HEK293 (cell line): ENCODE measurements around the gene TTLL5.

Experiments used
- CTCF ChIA-PET: fragments of 350-600 bp; formaldehyde crosslinking; extraction: SDS; loops from one replicate; lab custom pipeline; 2021; ENCODE audit warnings: antibody characterized with exemption; lab: Yijun Ruan, JAX
- POLR2A ChIA-PET: fragments of 300-600 bp; formaldehyde crosslinking; extraction: SDS; loops from one replicate; lab custom pipeline; 2020; ENCODE audit warnings: antibody characterized with exemption, inconsistent platforms; lab: Yijun Ruan, JAX
- H3K27ac ChIP-seq: fragments of 200-500 bp; sonication (Bioruptor generic); 2 replicates; pipeline ENCODE4 v1.5.1; 2014; ENCODE audit warnings: low read depth, low read length, control low read depth, inconsistent platforms; ENCODE audit errors: extremely low read depth
- H3K36me3 ChIP-seq, 2 experiments: fragments of 200-500 bp in 1 of 2; sonication (Bioruptor generic) in 1 of 2; 1 replicate in 1 of 2; 2 replicates in 1 of 2; pipeline ENCODE4 v1.5.1; 2014 to 2017; ENCODE audit warnings: inconsistent platforms in 2 of 2, low read length in 2 of 2; ENCODE audit not compliant: control insufficient read depth in 2 of 2, insufficient read depth in 1 of 2
- H3K4me1 ChIP-seq: fragments of 200-500 bp; sonication (Bioruptor generic); 2 replicates; pipeline ENCODE4 v1.5.1; 2014; ENCODE audit warnings: mild to moderate bottlenecking, low read length, inconsistent platforms; ENCODE audit not compliant: control insufficient read depth, insufficient read depth
- H3K4me3 ChIP-seq: 2 replicates; pipeline ENCODE4 v1.5.1; 2011; ENCODE audit warnings: low read depth, mild to moderate bottlenecking, control low read depth, low read length, moderate library complexity
- H3K9me3 ChIP-seq: fragments of 200-500 bp; sonication (Bioruptor generic); 2 replicates; pipeline ENCODE4 v1.5.1; 2014; ENCODE audit warnings: low read depth, low read length, inconsistent platforms; ENCODE audit not compliant: control insufficient read depth, insufficient read depth
- GLIS1 ChIP-seq: fragments of 450-650 bp; formaldehyde crosslinking; IDR thresholded peaks from 2 replicates; pipeline ENCODE4 v1.5.1; 2016; ENCODE audit warnings: missing biosample characterization, missing genetic modification characterization
- SCRT2 ChIP-seq: fragments of 450-650 bp; formaldehyde crosslinking; IDR thresholded peaks from 2 replicates; pipeline ENCODE4 v1.5.1; 2016; ENCODE audit warnings: missing biosample characterization, missing genetic modification characterization
- SP3 ChIP-seq: fragments of 450-650 bp; formaldehyde crosslinking; IDR thresholded peaks from 2 replicates; pipeline ENCODE4 v1.5.1; 2016; ENCODE audit warnings: missing biosample characterization, missing genetic modification characterization
- ZNF114 ChIP-seq: fragments of 450-650 bp; formaldehyde crosslinking; IDR thresholded peaks from 2 replicates; pipeline ENCODE4 v1.5.0; 2017; ENCODE audit warnings: missing biosample characterization, missing genetic modification characterization
- ZNF132 ChIP-seq: fragments of 450-650 bp; formaldehyde crosslinking; IDR thresholded peaks from 2 replicates; pipeline ENCODE4 v1.5.1; 2017; ENCODE audit warnings: missing biosample characterization, missing genetic modification characterization, borderline replicate concordance
- ZNF19 ChIP-seq: fragments of 450-650 bp; formaldehyde crosslinking; IDR thresholded peaks from 2 replicates; pipeline ENCODE4; 2016; ENCODE audit warnings: missing biosample characterization, missing genetic modification characterization, low read depth
- ZNF274 ChIP-seq, 2 experiments: fragments of 200-500 bp in 1 of 2; fragments of 450-650 bp in 1 of 2; sonication (Bioruptor generic) in 1 of 2; formaldehyde crosslinking in 1 of 2; IDR thresholded peaks; 2 replicates each; pipeline versions ENCODE4 v1.5.1 to v1.6.1; 2014 to 2016; ENCODE audit warnings: borderline replicate concordance in 1 of 2, inconsistent platforms in 1 of 2, low read length in 1 of 2, missing biosample characterization in 1 of 2, missing genetic modification characterization in 1 of 2
- ZNF324 ChIP-seq: fragments of 450-650 bp; formaldehyde crosslinking; IDR thresholded peaks from 2 replicates; pipeline ENCODE4 v1.5.1; 2016; ENCODE audit warnings: missing biosample characterization, missing genetic modification characterization
- ZNF473 ChIP-seq: fragments of 450-650 bp; formaldehyde crosslinking; IDR thresholded peaks from 2 replicates; pipeline ENCODE4 v1.5.1; 2017; ENCODE audit warnings: missing biosample characterization, missing genetic modification characterization
- ZNF48 ChIP-seq: fragments of 450-650 bp; formaldehyde crosslinking; IDR thresholded peaks from 2 replicates; pipeline ENCODE4 v1.5.1; 2016; ENCODE audit warnings: missing biosample characterization, missing genetic modification characterization
- ZNF510 ChIP-seq: fragments of 450-650 bp; formaldehyde crosslinking; IDR thresholded peaks from 2 replicates; pipeline ENCODE4 v1.5.1; 2018; ENCODE audit warnings: mild to moderate bottlenecking, missing genetic modification characterization, missing biosample characterization; ENCODE audit not compliant: insufficient replicate concordance
- ZNF544 ChIP-seq: fragments of 450-650 bp; formaldehyde crosslinking; IDR thresholded peaks from 2 replicates; pipeline ENCODE4 v1.5.0; 2017; ENCODE audit warnings: missing biosample characterization, missing genetic modification characterization
- ZNF610 ChIP-seq: fragments of 450-650 bp; formaldehyde crosslinking; IDR thresholded peaks from 2 replicates; pipeline ENCODE4 v1.5.1; 2016; ENCODE audit warnings: missing biosample characterization, missing genetic modification characterization, borderline replicate concordance
- ZNF677 ChIP-seq: fragments of 450-650 bp; IDR thresholded peaks from 2 replicates; pipeline ENCODE4 v1.5.0; 2018; ENCODE audit warnings: missing biosample characterization, mild to moderate bottlenecking, missing genetic modification characterization, moderate library complexity
- TF ChIP-seq, protein P1 (sequence below): fragments of 450-650 bp; formaldehyde crosslinking; IDR thresholded peaks from 2 replicates; pipeline ENCODE4 v1.5.1; 2016; ENCODE audit warnings: missing biosample characterization, missing genetic modification characterization
- TF ChIP-seq, protein P2 (sequence below): fragments of 450-650 bp; formaldehyde crosslinking; IDR thresholded peaks from 2 replicates; pipeline ENCODE4 v1.5.1; 2017; ENCODE audit warnings: missing biosample characterization, mild to moderate bottlenecking, missing genetic modification characterization, moderate library complexity
- TF ChIP-seq, protein P3 (sequence below): fragments of 450-650 bp; formaldehyde crosslinking; IDR thresholded peaks from 2 replicates; pipeline ENCODE4 v1.5.1; 2016; ENCODE audit warnings: missing biosample characterization, missing genetic modification characterization
- TF ChIP-seq, protein P4 (sequence below): fragments of 450-650 bp; IDR thresholded peaks from 2 replicates; pipeline ENCODE4 v1.5.1; 2018; ENCODE audit warnings: missing biosample characterization, missing genetic modification characterization
- TF ChIP-seq, protein P5 (sequence below): fragments of 450-650 bp; formaldehyde crosslinking; IDR thresholded peaks from 2 replicates; pipeline ENCODE4 v1.5.1; 2016; ENCODE audit warnings: missing biosample characterization, missing genetic modification characterization, low read depth
- TF ChIP-seq, protein P6 (sequence below): fragments of 450-650 bp; formaldehyde crosslinking; IDR thresholded peaks from 2 replicates; pipeline ENCODE4 v1.5.1; 2016; ENCODE audit warnings: missing biosample characterization, missing genetic modification characterization, borderline replicate concordance

Gene TTLL5

DNA sequence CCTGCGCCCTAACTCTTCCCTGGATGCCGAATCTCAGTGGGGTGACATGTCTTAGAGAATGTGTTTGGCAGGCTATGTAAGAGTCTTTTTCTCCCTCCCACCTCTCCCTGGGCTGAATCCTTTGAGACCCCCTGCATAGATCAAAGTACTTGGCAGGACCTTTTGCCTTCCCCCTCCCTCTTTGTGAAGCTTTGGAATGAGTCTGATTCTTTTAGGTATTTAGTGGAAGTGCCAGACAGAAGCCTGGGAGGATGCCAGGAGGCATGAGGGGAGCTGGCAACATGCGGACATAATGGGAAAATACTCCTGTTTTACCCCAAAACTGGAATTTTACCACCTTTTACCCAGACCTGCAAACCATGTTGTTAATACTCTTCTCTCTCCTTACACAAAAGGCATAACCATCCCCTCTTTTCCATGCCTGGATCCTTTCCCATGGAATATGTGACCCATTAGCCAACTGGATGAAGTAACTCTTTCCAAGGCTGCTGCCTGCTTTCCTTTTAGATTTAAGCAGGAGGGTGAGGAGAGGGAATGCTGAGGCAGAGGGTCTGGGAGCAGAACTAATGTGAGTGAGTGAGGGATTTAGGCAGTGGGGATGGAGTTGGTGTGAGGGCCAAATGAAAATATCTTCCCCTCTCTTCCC lies 41.7 kb downstream of the TTLL5 start:
- Histone ChIP-seq H3K27ac (no peak overlapping the region), H3K9me3 (no peaks in the 10 kb centered on the region), H3K36me3 (peaks cover 18 to 56% of the 10 kb centered on the region in 2 experiments), H3K4me1 (no peaks in the 10 kb centered on the region), H3K4me3 (no peak overlapping the region)
- CTCF ChIA-PET = interaction anchor here (0.7 to 1.4 kb wide), 3 partner anchors 8 to 276 kb away, joined by 3 to 5 read pairs (median 3); no protein-coding TSS in a partner anchor
- POLR2A ChIA-PET = no interaction called here
- TF ChIP-seq ZNF114 (tag by site-specific recombination) (no peak), GLIS1 (tag by site-specific recombination) (peak; percentile 25; the same call in 1 of the 2 replicates)
- TF ChIP-seq, protein P1, sequence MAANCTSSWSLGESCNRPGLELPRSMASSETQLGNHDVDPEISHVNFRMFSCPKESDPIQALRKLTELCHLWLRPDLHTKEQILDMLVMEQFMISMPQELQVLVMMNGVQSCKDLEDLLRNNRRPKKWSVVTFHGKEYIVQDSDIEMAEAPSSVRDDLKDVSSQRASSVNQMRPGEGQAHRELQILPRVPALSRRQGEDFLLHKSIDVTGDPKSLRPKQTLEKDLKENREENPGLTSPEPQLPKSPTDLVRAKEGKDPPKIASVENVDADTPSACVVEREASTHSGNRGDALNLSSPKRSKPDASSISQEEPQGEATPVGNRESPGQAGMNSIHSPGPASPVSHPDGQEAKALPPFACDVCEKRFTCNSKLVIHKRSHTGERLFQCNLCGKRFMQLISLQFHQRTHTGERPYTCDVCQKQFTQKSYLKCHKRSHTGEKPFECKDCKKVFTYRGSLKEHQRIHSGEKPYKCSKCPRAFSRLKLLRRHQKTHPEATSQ (tag by site-specific recombination) = no peak

DNA sequence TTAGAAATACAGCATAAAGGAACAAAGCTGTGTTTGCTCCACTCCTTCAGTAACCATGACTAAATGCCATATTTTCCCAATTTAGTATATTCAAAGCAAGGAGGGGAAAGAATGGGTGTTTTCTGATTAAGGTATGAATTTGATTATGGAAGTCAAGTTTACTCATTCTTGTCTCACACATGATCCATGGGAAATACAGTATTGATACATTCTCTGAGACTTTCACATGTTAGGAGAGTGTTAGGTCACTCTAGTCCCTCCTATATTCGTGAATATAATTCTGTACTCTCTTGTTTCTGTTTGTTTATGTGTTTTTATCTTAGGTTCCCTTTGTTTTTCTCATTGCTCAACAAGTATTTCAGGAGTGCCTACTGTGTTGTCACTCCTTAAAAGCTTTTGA lies 42.4 kb downstream of the TTLL5 start:
- Histone ChIP-seq H3K36me3 (peaks cover 25 to 56% of the 10 kb centered on the region in 2 experiments), H3K9me3 (no peaks in the 10 kb centered on the region), H3K4me3 (no peak overlapping the region)

More for the DNA sequence above, 42.4 kb downstream of the TTLL5 start:
- TF ChIP-seq ZNF132 (no peak), ZNF324 (tag by site-specific recombination) (no peak), ZNF544 (tag by site-specific recombination) (no peak), SCRT2 (tag by site-specific recombination) (no peak), ZNF48 (tag by site-specific recombination) (no peak), SP3 (no peak), ZNF19 (no peak), ZNF274 (IDR thresholded peaks at IDR 0.05; ENCODE audit: low read length) (no peak), ZNF274 (tag by site-specific recombination; IDR thresholded peaks at IDR 0.05; ENCODE audit: borderline replicate concordance) (no peak), ZNF610 (tag by site-specific recombination) (no peak), ZNF510 (tag by site-specific recombination) (no peak), ZNF473 (no peak), ZNF677 (tag by site-specific recombination) (no peak)
- TF ChIP-seq, protein P2, sequence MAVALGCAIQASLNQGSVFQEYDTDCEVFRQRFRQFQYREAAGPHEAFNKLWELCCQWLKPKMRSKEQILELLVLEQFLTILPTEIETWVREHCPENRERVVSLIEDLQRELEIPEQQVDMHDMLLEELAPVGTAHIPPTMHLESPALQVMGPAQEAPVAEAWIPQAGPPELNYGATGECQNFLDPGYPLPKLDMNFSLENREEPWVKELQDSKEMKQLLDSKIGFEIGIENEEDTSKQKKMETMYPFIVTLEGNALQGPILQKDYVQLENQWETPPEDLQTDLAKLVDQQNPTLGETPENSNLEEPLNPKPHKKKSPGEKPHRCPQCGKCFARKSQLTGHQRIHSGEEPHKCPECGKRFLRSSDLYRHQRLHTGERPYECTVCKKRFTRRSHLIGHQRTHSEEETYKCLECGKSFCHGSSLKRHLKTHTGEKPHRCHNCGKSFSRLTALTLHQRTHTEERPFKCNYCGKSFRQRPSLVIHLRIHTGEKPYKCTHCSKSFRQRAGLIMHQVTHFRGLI (tag by site-specific recombination) = no peak
- TF ChIP-seq, protein P3, sequence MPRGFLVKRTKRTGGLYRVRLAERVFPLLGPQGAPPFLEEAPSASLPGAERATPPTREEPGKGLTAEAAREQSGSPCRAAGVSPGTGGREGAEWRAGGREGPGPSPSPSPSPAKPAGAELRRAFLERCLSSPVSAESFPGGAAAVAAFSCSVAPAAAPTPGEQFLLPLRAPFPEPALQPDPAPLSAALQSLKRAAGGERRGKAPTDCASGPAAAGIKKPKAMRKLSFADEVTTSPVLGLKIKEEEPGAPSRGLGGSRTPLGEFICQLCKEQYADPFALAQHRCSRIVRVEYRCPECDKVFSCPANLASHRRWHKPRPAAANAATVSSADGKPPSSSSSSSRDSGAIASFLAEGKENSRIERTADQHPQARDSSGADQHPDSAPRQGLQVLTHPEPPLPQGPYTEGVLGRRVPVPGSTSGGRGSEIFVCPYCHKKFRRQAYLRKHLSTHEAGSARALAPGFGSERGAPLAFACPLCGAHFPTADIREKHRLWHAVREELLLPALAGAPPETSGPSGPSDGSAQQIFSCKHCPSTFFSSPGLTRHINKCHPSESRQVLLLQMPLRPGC (tag by site-specific recombination) = no peak
- TF ChIP-seq, protein P4, sequence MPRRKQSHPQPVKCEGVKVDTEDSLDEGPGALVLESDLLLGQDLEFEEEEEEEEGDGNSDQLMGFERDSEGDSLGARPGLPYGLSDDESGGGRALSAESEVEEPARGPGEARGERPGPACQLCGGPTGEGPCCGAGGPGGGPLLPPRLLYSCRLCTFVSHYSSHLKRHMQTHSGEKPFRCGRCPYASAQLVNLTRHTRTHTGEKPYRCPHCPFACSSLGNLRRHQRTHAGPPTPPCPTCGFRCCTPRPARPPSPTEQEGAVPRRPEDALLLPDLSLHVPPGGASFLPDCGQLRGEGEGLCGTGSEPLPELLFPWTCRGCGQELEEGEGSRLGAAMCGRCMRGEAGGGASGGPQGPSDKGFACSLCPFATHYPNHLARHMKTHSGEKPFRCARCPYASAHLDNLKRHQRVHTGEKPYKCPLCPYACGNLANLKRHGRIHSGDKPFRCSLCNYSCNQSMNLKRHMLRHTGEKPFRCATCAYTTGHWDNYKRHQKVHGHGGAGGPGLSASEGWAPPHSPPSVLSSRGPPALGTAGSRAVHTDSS = no peak
- TF ChIP-seq, protein P5, sequence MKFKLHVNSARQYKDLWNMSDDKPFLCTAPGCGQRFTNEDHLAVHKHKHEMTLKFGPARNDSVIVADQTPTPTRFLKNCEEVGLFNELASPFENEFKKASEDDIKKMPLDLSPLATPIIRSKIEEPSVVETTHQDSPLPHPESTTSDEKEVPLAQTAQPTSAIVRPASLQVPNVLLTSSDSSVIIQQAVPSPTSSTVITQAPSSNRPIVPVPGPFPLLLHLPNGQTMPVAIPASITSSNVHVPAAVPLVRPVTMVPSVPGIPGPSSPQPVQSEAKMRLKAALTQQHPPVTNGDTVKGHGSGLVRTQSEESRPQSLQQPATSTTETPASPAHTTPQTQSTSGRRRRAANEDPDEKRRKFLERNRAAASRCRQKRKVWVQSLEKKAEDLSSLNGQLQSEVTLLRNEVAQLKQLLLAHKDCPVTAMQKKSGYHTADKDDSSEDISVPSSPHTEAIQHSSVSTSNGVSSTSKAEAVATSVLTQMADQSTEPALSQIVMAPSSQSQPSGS (tag by site-specific recombination) = no peak
- TF ChIP-seq, protein P6, sequence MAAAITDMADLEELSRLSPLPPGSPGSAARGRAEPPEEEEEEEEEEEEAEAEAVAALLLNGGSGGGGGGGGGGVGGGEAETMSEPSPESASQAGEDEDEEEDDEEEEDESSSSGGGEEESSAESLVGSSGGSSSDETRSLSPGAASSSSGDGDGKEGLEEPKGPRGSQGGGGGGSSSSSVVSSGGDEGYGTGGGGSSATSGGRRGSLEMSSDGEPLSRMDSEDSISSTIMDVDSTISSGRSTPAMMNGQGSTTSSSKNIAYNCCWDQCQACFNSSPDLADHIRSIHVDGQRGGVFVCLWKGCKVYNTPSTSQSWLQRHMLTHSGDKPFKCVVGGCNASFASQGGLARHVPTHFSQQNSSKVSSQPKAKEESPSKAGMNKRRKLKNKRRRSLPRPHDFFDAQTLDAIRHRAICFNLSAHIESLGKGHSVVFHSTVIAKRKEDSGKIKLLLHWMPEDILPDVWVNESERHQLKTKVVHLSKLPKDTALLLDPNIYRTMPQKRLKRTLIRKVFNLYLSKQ (tag by site-specific recombination) = no peak
- ChIA-PET POLR2A (no interaction called here), CTCF (interaction anchor here (0.9 to 1.6 kb wide), 3 partner anchors 50 to 279 kb away, joined by 4 to 7 read pairs (median 5); partner anchors contain the start of gene TGFB3)
- Histone ChIP-seq H3K4me1 (no peaks in the 10 kb centered on the region), H3K27ac (no peak overlapping the region)
